Measurements from ENCODE around the gene GALNT9.

The GALNT9 gene

DNA sequence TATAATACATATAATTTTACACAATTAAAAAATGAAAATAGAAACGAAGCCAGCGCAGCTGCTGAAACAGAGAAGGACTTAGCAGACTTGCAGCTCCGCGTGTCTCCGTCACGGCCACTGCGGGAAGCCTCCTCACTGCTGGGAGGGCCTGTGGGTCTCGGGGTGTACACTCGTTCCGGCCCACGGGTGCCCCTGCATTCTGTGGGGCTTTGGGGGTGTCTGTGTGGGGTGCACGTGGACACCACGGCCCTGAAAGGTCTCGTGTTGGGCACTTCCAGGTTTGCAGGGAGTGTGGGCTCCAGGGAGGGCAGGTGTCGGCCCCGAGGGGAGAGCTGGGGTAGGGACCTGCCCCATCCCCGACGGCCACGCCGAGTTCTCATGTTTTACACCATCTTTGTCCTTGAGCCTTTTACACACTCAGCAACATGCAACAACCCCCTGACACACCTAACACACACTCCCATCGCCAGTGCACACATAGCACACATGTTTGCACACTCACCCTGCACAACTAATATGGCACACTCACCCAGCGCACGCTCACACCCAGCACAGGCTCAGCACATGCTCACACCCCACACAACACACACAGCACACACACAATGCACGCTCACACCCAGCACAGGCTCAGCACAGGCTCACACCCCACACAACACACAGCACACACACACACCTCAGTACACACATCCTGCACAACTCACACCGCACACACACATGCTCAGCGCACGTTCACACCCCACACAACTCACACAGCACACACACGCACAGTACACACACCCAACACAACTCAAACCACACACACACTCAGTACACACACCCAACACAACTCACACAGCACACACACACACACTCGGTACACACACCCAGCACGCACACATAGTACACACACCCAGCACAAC is 148.5 kb downstream of the GALNT9 start:
- DNase-seq (ENCODE audit: low spot score) = no peak

DNA sequence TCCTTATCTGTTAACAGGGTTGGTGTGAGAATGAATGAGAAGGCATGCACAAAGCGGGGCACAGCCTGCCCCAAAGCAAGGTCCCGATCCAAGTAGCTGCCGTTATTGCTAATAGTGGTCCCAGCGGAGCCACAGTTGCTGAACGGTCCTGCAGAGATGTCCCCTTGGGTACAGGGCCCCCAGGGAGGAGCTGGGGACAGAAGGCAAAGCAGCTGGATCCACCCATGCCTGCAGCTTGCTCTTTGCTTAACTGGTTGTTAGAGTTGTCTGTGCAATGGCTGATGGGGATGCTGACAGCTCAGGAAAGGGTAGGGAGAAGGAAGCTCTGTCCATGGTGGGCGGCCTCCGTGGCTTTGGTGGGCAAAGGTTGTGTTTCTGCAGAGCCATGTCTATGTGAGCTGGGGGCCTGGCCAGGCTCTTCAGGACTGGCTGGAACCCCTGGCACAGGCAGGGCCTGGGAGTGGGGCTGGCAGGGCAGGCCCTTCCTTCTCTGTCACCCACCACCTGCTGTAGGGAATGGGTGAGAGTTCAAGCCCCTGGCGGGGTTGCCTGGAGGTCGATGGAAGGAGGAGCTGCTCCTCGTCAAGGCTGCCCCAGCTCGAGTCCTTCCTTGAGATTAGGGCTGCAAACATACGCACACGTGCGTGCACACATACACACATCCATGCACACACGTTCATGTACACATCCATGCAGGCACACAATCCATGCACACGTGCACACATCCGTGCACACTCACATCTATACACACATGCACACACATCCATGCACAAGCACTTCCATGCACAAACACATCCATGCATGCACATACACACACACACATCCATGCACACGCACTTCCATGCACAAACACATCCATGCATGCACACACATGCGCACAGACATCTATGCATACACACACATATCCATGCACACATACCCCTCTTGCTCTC is 149.7 kb downstream of the GALNT9 start:
- DNase-seq (ENCODE audit: low spot score) = no peak

- no peak for DNase-seq (ENCODE audit: low spot score)
These were observed 150.5 kb downstream of the GALNT9 start for GRCh38 chr12:132178801-132179401.

- DNase-seq (ENCODE audit: low spot score) = no peak
These were observed 151.1 kb downstream of the GALNT9 start for GRCh38 chr12:132178316-132178715.

GRCh38 chr12:132176920-132177551 is 152.4 kb downstream of the GALNT9 start:
- no peak for DNase-seq (ENCODE audit: low spot score)

GRCh38 chr12:132176385-132176919 is 152.9 kb downstream of the GALNT9 start:
- no peak for DNase-seq (ENCODE audit: low spot score)

DNA sequence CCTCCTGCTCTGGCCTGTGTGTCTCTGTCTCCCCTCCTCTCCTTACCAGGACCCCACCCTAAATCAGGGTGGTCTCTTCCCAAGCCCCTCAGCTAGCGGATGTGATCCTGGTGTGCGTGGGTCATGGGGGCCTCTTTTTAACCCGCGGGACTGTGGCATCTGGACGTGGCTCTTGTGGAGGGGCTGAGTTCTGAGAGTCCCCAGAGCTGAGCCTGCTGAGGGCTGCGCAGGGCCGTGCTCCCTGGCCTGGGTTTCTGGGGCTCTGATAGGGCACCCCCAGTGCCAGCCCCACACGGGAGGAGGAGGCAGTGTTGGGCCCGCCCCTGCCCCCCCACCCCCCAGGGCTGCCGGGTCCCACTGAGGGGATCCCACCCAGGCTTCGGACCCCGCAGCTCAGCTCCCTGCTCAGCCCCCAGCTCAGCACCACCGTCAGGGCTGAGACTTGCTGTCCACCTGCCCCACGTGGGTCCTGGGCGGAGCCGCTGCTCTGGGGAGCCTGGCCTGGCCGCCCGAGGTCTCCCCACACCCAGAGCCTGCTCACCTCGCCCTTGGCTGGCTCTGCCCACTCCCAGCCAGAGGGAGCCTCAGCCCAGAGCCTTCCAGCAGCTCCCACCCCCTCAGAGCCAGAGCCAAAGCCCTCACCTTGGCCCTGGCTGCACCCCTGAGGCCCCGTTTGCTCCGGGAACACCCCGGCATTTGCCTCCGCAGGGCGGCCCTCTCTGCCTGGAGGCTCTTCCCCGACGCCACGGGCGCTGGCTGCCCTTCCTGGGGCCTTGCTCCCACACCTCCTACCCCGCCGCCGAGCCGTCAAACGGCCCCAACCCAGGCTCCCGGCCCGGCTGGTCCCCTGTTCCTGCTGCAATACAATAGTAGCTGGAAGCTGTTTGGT is 153.6 kb downstream of the GALNT9 start:
- DNase-seq (ENCODE audit: low spot score) = no peak

GRCh38 chr12:132174839-132175490 is 154.4 kb downstream of the GALNT9 start:
- no peak for DNase-seq (ENCODE audit: low spot score)

GRCh38 chr12:132174015-132174838 is 155.2 kb downstream of the GALNT9 start:
- DNase-seq (ENCODE audit: low spot score) = no peak

GRCh38 chr12:132173135-132174014 is 156.0 kb downstream of the GALNT9 start:
- DNase-seq (ENCODE audit: low spot score) = no peak

DNA sequence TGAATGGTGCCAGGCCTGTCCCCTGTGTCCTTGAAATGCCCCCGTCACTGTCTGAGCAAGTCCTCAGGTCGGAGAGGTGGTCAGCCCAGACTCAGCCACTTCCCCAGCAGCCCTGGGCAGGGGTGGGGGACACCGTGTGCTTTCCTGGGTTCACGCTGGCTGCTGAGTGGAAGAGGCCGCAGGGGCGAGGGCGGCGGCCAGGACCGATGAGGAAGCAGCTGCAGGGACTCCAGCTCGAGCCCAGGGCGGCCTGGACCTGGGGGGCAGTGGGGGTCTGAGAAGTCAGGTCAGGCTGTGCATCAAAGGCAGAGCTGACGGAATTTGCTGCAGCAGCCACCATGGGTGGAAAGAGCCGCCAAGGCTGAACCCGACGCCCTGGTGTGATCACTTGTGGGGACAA is 156.8 kb downstream of the GALNT9 start:
- no peak for DNase-seq (ENCODE audit: low spot score)

GRCh38 chr12:132171968-132172521 is 157.3 kb downstream of the GALNT9 start:
- no peak for DNase-seq (ENCODE audit: low spot score)

GRCh38 chr12:132171293-132171967 is 158.0 kb downstream of the GALNT9 start:
- no peak for DNase-seq (ENCODE audit: low spot score)

- no peak for DNase-seq (ENCODE audit: low spot score)
These were observed 158.6 kb downstream of the GALNT9 start for GRCh38 chr12:132170637-132171292.

DNA sequence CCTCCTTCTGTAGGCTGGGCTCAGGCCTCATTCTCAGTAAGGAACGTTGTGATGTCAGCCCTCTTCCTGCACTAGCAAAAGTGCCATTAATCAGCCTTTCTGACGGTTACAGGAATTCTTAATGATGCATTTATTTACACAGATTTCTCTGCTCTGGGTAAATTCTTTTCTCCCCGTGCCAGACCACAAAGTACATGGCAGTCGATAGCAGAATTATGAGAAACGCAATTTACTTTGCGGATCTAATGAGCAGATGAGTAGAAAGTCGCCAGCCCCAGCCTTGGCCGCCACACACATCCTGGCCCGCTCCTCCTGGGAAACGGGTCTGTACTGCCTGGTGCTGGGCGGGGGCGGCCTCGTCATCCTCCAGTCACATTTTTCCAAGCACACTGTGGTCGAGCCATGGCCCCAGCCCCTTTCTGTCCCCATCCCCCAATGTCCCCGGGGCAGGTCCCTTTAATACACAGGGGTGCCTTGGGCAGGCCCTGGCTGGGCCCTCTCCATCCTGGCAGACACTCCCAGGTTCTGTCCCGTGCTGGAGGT is 159.2 kb downstream of the GALNT9 start:
- DNase-seq (ENCODE audit: low spot score) = peak; percentile 64

DNA sequence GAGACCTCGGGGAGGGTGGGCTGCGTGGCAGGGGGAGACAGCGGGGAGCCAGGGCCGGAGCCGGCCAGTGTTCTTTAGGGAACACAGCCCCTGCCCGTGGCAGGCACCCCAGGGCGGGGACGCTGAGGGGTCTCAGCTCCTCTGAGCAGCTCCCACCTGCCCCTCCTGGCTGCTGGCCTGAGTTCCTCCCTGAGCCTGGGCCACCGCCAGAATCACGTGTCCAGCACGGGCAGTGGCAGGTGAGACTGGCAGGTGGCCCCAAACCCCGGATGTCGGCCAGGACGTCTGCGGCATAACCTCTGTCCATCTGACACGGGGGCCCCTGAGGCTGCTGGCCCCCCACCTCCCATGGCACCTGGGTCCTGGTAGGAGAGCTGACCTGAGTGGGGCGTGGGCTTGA is 160.0 kb downstream of the GALNT9 start:
- DNase-seq (ENCODE audit: low spot score) = no peak
